Upper lobe of left lung (tissue), 4 donors: ENCODE results near the gene DNAH3.

Source experiments
- POLR2A ChIP-seq, 4 donors: fragments of 450-650 bp; IDR thresholded peaks; one replicate each; pipeline ENCODE4 v1.5.1; 2016 to 2017; ENCODE audit warnings: antibody characterized with exemption in 4 of 4, mild to moderate bottlenecking in 2 of 4
- POLR2AphosphoS5 ChIP-seq, 2 donors: sonication (generic); formaldehyde crosslinking; IDR thresholded peaks; one replicate each; pipeline ENCODE4 v1.5.1; 2017; ENCODE audit warnings: antibody characterized with exemption in 2 of 2
- TF ChIP-seq, protein P1 (sequence below), 6 experiments: fragments of 450-650 bp in 4 of 6; fragments of 200-600 bp in 2 of 6; sonication (generic) in 2 of 6; IDR thresholded peaks; one replicate each; pipeline ENCODE4 v1.5.1; 2016 to 2019; ENCODE audit warnings: antibody characterized with exemption in 6 of 6

DNA sequence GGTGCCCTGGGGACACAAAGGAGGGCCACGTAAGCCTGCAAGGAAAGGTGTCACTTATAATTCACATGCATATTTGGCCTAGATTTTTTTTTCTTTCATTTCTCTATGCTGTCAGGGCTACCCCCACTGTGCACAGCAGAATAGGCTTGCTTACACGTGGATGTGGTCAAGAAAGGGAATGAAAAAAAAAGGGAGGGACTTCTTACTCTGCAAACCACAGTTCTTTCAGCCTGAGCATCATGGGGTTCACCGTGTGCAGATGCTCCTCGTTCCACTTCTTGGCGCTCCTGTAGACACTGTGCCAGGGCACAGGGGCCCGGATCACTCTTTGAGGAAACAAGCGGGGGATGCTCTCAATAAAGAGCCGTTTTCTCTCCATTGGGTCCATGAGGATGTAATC lies 16.6 kb downstream of the DNAH3 start:
- TF ChIP-seq POLR2A (IDR thresholded peaks at IDR 0.05): no peak
- TF ChIP-seq, protein P1, sequence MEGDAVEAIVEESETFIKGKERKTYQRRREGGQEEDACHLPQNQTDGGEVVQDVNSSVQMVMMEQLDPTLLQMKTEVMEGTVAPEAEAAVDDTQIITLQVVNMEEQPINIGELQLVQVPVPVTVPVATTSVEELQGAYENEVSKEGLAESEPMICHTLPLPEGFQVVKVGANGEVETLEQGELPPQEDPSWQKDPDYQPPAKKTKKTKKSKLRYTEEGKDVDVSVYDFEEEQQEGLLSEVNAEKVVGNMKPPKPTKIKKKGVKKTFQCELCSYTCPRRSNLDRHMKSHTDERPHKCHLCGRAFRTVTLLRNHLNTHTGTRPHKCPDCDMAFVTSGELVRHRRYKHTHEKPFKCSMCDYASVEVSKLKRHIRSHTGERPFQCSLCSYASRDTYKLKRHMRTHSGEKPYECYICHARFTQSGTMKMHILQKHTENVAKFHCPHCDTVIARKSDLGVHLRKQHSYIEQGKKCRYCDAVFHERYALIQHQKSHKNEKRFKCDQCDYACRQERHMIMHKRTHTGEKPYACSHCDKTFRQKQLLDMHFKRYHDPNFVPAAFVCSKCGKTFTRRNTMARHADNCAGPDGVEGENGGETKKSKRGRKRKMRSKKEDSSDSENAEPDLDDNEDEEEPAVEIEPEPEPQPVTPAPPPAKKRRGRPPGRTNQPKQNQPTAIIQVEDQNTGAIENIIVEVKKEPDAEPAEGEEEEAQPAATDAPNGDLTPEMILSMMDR (IDR thresholded peaks at IDR 0.05): no peak
- no peak for TF ChIP-seq POLR2AphosphoS5 (IDR thresholded peaks at IDR 0.05)
